GM21619 (cell line): ENCODE results near the gene PREP.
"Not testable (repeated sequence)": the region's sequence is repeated elsewhere in the genome, so short reads cannot be mapped to it uniquely, and the experiment has no call there.

Experiments
- ATAC-seq: cut with Tn5 transposase; IDR thresholded peaks from one replicate; pipeline ENCODE4 v1.9.1; 2021; ENCODE audit not compliant: unreplicated experiment

The PREP gene

DNA sequence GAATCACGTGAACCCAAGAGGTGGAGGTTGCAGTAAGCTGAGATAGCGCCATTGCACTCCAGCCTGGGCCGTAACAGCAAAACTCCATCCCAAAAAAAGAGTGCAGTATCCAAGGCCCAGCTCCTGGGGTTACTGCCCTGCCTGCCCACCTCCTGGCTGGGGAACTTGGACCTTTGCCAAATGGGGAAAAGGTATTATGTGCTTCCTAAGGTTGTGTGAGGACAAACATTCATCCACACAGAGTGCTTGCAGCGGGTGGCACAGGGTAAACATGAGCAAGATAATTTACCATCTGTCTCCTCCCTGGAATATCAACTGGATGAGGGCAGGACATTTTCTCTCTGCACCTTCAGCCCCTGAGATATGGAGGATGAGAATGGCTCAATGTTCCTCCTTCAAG lies 128.2 kb downstream of the PREP start:
- ATAC-seq = no peak

DNA sequence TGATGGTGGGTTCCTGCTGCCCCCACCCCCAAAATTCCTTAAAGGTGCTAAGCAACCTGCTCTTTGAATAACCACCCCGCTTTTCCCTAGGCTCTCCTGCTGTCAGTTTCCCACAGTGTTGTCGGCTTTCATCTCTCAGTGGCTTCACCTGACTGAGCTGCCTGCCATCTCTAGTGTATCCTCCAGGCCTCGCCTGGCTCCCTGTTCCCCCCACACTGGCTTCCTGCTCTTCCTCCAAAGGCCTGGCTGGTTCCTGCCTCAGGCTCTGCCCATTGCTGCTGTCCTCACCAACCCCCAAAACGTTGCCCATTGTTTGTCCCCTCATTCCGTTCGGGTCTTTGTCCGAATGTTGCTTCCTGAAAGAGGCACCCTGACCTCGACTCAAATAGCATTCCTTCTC lies 129.3 kb downstream of the PREP start:
- ATAC-seq = no peak

DNA sequence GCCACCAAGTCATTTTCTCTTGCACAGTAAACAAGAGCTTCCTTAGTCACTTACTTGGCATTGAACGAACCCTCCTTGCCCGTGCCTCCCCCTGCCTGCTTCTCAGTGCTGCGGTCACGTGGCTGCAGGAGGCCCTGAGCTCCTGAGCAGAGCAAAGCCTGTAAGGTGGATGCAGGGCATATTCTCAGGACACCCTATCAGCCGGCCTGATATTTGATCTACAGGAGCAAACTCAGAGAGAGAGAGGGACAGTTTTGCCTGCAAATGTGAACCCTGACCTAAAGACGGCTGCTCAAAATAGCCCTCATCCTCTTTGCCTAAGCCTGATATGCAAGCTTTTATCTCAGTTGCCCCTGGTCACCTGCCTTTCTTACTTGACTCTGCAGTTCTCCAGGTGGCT lies 130.1 kb downstream of the PREP start:
- no peak for ATAC-seq

DNA sequence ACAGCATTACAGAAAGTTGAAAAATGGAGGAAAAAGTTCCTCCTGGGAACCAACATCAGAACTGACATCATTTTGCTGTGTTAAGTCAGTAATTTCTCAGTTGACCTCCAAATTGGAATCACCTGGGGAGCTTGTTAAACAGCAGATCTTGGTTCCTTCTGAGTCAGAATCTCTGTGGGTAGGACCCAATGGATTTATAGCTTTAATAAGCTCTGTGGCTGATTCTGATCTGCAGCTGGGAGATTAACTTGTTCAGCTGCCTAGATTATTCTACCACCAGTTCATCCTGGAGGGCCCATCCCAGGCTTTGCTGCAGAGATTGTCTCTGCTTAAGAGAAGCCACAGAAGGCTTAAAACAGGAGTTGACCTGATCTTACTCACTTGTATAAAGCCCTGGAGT lies 132.4 kb downstream of the PREP start:
- ATAC-seq = no peak

DNA sequence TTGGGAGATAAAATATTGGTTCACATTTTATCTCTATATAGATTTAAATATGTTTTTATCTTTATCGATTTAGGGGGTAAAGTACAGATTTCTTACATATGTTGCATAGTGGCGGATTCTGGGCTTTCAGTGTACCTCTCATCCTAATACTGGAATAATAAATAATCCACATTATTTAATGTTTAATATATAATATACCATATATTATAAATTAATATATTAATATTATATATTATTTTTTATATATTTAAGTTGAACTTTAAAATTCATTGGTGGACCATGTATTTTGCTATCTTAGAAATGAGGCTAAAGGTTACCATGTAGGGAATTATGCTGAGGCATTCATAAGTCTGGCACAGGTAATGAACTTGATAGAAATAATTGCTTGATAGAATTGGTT lies 133.5 kb downstream of the PREP start:
- ATAC-seq = no peak

DNA sequence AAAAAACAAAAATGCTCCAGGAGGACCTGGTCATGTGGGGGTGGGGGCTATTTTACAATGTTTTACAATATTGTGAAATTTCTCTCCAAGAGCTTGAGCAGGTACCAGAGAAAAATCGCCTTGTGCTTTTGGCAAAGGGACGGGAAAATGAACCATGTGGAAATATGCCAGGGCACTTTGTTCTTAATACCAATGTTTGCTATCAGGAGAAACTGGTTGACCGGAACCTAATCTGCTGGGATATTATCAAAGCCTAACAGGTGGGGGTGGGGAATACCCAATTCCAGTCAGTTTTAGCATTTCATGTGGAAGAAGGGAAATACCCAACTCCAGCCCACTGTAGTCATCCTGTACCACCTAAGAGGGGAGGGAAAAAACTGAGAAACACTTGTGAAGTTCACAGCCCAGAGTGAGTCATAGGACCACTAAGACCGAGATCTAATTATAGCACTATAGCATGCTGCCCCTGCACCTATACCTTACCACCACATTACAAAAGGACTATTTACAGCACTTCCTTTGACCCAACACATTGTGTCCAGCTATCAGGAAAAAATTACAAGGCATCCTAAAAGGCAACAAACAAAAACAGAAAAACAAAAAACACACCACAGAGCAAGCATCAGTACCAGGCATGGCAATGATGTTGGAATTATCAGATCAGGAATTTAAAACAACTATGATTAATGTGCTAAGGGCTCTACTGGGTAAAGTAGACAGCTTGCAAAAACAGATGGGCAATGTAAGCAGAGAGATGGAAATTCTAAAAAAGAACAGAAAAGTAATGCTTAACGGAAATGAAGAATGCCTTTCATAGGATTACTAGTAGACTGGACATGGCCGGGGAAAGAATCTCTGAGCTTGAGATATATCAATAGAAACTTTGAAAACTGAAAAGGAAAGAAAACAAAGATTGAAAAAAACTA lies 138.9 kb downstream of the PREP start:
- ATAC-seq = peak; percentile 84

DNA sequence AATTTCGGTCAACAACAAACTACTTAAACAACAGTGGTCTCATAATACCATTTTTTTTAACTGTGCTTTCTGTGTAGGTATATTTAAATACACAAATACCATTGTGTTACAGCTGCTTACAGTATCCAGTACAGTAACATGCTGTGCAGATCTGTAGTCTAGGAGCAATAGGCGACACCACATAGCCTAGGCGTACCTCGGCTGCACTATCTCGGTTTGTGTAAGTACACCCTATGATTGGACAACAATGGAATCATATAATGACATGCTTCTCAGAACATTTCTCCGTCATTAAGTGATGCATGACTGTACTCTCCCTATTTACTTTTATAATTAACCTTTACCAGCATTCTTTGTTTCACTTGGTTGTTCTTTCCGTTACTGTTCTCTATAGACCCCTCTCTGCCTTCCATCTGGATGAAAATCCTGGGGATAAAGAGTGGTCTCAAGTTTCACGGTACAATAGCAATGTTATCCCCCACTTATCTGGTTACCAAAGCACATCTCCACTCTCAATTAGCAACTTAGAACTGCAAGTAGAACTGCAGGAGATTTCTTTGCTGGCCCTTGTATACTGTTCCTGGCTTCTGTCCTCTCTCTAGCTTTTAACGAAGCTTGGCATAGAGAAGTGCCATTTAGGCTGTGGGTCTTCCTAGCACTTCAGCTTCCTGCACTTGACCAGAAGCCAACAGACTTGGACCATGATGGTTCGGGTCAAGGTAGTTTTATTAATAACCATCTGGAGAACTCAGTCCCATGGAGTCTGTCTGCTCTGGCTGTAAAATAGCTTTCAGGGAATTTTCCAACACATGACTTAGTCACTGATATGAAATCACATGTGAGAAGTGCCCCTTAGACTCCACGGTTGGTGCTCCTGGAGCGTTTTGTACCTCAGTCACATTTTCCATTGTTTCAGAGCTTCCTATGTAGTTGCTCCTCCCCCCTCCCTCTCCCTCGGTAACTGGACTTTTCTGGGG lies 142.7 kb downstream of the PREP start:
- no peak for ATAC-seq

DNA sequence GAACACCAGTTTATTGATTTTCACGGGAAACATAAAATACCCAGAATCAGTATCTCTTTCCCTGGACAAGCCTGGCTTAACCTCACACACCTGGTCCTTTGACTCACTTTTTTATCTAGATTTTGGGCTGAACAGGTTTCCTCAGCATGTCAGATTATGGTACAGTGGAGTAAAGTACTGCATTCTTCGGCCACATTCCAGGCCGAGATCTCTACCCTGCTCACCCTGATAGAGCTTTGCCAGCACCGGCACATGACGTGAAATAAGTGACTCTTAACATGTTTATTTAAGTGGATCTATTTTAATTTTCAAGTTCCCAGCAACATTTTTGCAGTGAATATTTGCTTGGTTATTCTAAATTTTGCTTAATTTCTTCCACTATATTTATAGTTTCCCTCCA lies 144.1 kb downstream of the PREP start:
- no peak for ATAC-seq

DNA sequence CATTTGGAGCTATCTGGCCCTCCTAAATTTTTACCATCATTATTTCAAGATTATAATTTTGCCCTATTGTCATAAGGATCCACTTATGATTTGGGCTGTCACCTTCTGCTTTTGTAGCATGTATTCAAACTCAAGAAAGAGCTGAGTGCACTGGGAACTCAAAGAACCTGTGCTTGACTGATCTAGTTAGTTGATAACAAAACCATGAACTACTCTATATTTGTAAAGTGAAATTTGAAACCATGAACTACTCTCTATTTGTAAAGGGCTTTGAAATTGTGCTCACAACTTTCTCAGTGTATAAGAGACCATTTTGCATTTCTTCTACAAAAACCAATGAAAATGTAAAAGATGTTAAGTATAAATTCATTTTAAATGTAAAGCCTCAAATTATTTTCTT lies 145.5 kb downstream of the PREP start:
- ATAC-seq = no peak

DNA sequence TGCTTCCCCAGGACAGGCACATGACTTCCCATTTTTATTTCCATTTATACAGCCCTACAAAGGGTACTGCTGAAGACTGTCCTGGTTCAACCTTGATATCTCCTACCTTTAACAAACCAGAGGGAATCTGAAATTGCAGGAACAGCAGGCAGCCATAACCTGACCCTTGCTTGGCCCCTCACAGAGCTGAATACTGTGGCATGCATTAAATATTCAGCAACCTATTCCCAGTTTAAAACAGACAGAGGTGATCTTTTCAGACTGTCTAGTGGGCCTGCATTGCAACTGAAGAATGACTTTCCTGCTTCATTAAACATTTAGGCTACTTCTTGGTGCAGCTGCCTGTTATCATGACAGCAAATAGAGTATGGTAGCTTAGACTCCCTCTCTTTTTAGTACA lies 146.3 kb downstream of the PREP start:
- ATAC-seq = no peak

DNA sequence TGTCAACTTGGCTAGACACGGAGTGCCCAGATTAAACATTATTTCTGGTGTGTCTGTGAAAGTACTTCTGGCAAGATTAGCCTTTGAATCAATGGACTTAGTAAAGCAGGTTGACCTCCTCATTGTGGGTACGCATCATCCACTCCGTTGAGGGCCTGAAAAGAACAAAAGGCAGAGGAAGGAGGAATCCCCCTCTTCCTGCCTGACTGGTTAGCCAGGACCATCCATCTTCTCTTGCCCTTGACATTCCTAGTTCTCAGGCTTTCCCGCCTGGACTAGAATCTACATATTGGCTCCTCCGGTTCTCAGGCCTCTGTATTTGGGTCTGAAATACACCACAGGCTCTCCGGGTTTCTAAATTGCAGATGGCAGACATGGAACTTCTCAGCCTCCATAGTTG lies 149.1 kb downstream of the PREP start:
- ATAC-seq = no peak

DNA sequence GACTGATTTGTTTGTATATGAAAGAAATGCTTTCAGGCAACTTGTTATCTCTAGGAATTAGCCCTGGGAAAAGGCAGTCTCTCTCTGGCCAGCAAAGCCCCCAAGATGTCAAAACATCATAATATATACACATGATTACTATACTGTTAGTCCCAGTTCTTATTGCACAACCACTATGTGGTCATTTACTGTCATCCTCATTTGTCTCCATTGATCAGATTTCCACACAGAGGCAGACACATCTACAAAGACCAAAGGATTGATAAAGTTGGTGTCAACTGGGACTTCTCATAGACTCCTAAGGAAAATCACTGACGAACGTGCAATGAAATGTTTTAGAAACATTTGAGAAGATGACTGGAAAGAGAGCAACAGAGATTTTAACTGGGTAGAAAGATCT lies 151.2 kb downstream of the PREP start:
- no peak for ATAC-seq

DNA sequence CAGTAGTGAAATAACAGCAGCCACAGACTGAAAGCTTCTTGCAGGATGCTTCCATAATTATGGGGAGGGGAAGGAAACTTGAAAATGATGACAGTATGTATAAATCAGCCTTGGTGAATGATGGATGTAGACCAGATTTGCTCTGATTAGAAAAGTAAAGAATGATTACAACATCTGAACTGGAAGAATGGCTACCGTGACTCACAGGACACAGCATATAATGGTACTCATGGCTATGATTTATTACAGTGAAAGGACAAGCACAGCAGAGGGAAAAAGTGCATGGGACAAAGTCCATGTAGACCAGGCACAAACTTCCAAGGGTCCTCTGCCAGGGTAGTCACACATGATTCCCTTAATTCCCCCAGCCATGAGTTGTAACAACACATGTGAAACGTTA lies 152.3 kb downstream of the PREP start:
- ATAC-seq = no peak

DNA sequence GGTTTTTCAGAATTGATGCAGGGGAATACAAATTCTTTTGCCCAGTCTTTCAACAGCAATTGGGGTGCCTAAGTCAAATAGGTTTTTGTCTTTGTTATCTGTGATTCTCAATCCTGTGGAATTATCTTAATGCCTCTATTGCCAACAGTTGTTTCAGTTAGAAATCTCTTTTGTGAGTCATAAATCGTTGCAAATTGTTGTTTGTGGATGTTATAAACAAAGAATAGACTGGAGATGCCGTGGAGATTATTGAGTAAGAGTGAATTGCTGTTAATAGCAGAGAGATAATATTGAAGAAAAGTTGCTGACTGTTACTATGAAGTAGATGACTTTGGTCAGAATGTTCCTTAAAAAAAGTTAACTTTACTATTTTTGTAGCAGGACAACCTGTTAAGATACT lies 159.4 kb downstream of the PREP start:
- no peak for ATAC-seq

DNA sequence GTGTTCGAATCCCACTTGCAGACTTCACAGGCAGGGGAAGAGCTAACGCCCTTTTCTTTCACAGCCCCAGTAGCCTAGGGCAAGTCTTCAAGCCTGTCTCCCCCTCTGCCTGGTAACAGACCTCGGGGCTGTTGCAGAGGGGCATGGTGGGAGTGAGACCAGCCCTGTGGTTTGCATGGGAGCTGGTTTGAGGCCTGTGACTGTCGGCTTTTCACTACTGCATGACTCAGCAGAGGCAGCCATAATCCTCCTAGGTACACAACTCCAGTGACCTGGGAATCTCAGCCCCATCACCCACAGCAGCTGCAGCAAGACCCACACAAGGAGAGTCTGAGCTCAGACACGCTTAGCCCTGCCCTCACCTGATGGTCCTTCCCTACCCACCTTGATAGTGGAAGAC lies 167.7 kb downstream of the PREP start:
- no peak for ATAC-seq

DNA sequence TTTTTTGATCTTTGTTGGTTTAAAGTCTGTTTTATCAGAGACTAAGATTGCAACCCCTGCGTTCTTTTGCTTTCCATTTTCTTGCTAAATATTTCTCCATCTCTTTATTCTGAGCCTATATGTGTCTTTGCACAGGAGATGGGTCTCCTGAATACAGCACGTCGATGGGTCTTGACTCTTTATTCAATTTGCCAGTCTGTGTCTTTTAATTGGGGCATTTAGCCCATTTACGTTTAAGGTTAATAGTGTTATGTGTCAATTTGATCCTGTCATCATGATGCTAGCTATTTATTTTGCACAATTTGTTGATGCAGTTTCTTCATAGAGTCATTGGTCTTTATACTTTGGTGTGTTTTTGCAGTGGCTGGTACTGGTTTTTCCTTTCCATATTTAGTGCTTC lies 171.1 kb downstream of the PREP start:
- ATAC-seq = not testable (repeated sequence)
